ENCODE measurements around the gene CCL8. TPM values are rescaled to one million over a fixed set of nuclear protein-coding genes. Genes with fewer than 3 reads are reported as not detected.

CCL8 gene
- 0.56 TPM in 1 of 2 replicates, not detected in the other for total RNA-seq

DNA sequence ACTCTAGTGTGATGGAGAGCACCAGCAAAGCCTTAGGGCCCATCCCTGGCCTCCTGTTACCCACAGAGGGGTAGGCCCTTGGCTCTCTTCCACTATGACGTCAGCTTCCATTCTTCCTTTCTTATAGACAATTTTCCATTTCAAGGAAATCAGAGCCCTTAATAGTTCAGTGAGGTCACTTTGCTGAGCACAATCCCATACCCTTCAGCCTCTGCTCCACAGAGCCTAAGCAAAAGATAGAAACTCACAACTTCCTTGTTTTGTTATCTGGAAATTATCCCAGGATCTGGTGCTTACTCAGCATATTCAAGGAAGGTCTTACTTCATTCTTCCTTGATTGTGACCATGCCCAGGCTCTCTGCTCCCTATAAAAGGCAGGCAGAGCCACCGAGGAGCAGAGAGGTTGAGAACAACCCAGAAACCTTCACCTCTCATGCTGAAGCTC, at the start of gene CCL8:
CCL8 (plus strand) TSS at position 397 of the 445 bp plus-strand sequence. CDS start 67 bp downstream, outside the sequence.

GRCh38 chr17:34269969-34270368, 49.3 kb upstream of the CCL8 start, which contains the start of gene CCL7:
TSS of gene CCL7 (plus strand) at chr17:34270221. CDS start at chr17:34270291, 70 bp downstream.

GRCh38 chr17:34285286-34285792, 33.9 kb upstream of the CCL8 start, which contains the start of gene CCL11:
TSS of gene CCL11 (plus strand) at chr17:34285742. CDS start at chr17:34285809, 67 bp downstream.

GRCh38 chr17:34356194-34356593, 37.0 kb downstream of the CCL8 start, which contains the start of gene CCL13:
TSS of gene CCL13 (plus strand) at chr17:34356480. CDS start at chr17:34356527, 47 bp downstream.

GRCh38 chr17:34363183-34363661, 44.0 kb downstream of the CCL8 start, which contains the start of gene CCL1:
TSS of gene CCL1 (minus strand) at chr17:34363233. CDS start at chr17:34363161, 72 bp downstream.

Other genes with a start within 250 kb of the CCL8 start
- 298 and 384 TPM in 2 replicates for gene CCL2, start 64.2 kb upstream of the CCL8 start, total RNA-seq
- gene CCL7, start 49.2 kb upstream of the CCL8 start, total RNA-seq, result 0.19 and 2.5 TPM in 2 replicates
- gene CCL11, start 33.7 kb upstream of the CCL8 start, total RNA-seq, result 1.1 TPM in 1 of 2 replicates, not detected in the other
- 4.8 TPM in 1 of 2 replicates, not detected in the other for gene CCL13, start 37.0 kb downstream of the CCL8 start, total RNA-seq
- not detected in 2 replicates for gene CCL1, start 43.8 kb downstream of the CCL8 start, total RNA-seq

All from regular cardiac myocyte (primary cell).